Suprapubic skin (tissue), 4 donors: ENCODE results near the gene PTPRD. TPM values are rescaled to one million over a fixed set of nuclear protein-coding genes. Genes with fewer than 3 reads are reported as not detected.

Experiments
- DNase-seq, 2 donors: peaks; one replicate each; pipeline ENCODE4 v3.0.0-alpha.2; 2019; ENCODE audit warnings: low spot score in 2 of 2
- H3K27ac ChIP-seq: fragments of 200-600 bp; sonication (generic); one replicate; pipeline ENCODE4 v1.5.1; 2019
- H3K27me3 ChIP-seq: fragments of 200-600 bp; sonication (generic); one replicate; pipeline ENCODE4 v1.5.1; 2019
- H3K36me3 ChIP-seq: fragments of 200-600 bp; sonication (generic); one replicate; pipeline ENCODE4 v1.5.1; 2019
- H3K4me1 ChIP-seq: fragments of 200-600 bp; sonication (generic); one replicate; pipeline ENCODE4 v1.5.1; 2019
- H3K4me3 ChIP-seq: fragments of 200-600 bp; sonication (generic); one replicate; pipeline ENCODE4 v1.5.1; 2019; ENCODE audit warnings: mild to moderate bottlenecking
- H3K9me3 ChIP-seq: fragments of 200-600 bp; sonication (generic); one replicate; pipeline ENCODE4 v1.5.1; 2019
- CTCF ChIP-seq, 2 donors: fragments of 200-600 bp in 1 of 2; fragments of 450-650 bp in 1 of 2; sonication (generic) in 1 of 2; IDR thresholded peaks; one replicate each; pipeline ENCODE4 v1.5.1; 2016 to 2019; ENCODE audit warnings: antibody characterized with exemption in 2 of 2, mild to moderate bottlenecking in 1 of 2, moderate library complexity in 1 of 2
- EP300 ChIP-seq: sonication (generic); formaldehyde crosslinking; IDR thresholded peaks from one replicate; pipeline ENCODE4 v1.6.1; 2017; ENCODE audit warnings: antibody characterized with exemption
- POLR2A ChIP-seq, 2 donors: fragments of 450-650 bp; IDR thresholded peaks; one replicate each; pipeline ENCODE4 v1.6.1; 2017; ENCODE audit warnings: antibody characterized with exemption in 2 of 2, mild to moderate bottlenecking in 2 of 2, moderate library complexity in 2 of 2
- POLR2AphosphoS5 ChIP-seq, 3 donors: sonication (generic); formaldehyde crosslinking; IDR thresholded peaks; one replicate each; pipeline ENCODE4 v1.6.1; 2017; ENCODE audit warnings: antibody characterized with exemption in 3 of 3
- WGBS: methylation state at CpG from one replicate; pipeline ENCODE4 v1.1.5; 2018; 5-methylcytosine and 5-hydroxymethylcytosine counted together
- total RNA-seq, 4 donors: library from RNA; depleted of rRNA; stranded (reverse); fragments of >200 nt; gene quantifications; one replicate each; pipeline ENCODE4 v1.1.0, GENCODE V29; 2016

The PTPRD gene
- total RNA-seq, 4 donors from 2014 or later = 0.49 to 3.3 (median 2.5) TPM

GRCh38 chr9:10036095-10036494 lies 576.7 kb downstream of the PTPRD start:
- DNase-seq = no peak
- Histone ChIP-seq H3K27me3 (no peaks in the 10 kb centered on the region), H3K36me3 (no peaks in the 10 kb centered on the region), H3K9me3 (no peaks in the 10 kb centered on the region), H3K4me3 (no peak overlapping the region), H3K27ac (no peak overlapping the region), H3K4me1 (no peaks in the 10 kb centered on the region)
- no peak for TF ChIP-seq CTCF (IDR thresholded peaks at IDR 0.05)
- TF ChIP-seq EP300 = no peak
- WGBS = 89% methylated on average over 2 of the region's 2 CpGs

DNA sequence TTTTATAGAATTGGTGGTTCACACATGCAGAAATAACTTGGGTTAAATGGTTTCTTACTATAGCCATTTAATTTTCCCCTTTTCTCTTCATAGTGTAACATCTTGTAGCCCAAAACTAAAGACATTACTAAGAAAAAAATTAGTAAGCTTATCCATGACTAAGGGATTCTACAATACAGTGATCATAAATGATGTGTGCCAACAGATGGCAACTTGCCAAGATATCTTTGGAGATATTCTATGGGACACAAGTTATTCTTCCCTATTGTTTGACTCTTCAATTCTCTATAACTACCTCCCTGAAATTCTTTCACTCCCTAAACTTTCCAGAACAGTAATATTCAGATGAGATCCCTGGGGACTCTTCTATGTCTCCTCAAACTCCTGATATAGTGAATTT lies 580.6 kb downstream of the PTPRD start:
- TF ChIP-seq EP300 = no peak
- no peak for TF ChIP-seq CTCF (IDR thresholded peaks at IDR 0.05)
- TF ChIP-seq POLR2A (IDR thresholded peaks at IDR 0.05) = no peak
- no peak for TF ChIP-seq POLR2AphosphoS5 (IDR thresholded peaks at IDR 0.05)
- Histone ChIP-seq H3K36me3 (no peaks in the 10 kb centered on the region), H3K27ac (no peak overlapping the region), H3K4me1 (no peaks in the 10 kb centered on the region), H3K4me3 (no peak overlapping the region), H3K27me3 (no peaks in the 10 kb centered on the region), H3K9me3 (no peaks in the 10 kb centered on the region)
- DNase-seq = no peak

DNA sequence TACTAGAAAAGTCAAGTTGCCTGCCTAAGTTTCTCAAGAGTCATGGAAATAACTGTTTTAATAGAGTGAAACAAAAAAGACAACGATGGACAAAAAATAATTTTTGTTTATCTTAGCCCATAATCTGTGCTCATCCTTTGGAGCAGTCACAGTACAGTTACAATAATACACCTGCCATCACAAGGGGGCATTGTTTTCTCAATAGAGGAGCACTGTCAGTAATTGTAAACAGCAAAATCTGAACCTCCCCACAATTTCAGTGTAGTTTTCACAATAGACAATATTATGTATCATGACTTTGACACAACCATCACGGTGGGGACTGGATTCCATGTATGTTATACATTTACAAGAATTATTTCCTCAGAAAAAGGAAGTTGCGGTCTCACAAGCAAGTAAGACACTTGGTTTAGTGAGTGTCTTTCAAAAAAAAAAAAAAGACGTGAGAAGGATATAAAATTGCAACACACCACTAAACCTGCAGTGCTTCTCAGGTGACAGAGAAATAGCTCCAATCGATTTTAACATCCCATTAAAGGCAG lies 586.3 kb downstream of the PTPRD start:
- Histone ChIP-seq H3K36me3 (no peaks in the 10 kb centered on the region), H3K9me3 (no peaks in the 10 kb centered on the region), H3K27ac (no peak overlapping the region), H3K4me1 (no peaks in the 10 kb centered on the region), H3K27me3 (no peaks in the 10 kb centered on the region), H3K4me3 (no peak overlapping the region)
- 69% methylated on average over 5 of the region's 5 CpGs for WGBS
- TF ChIP-seq POLR2AphosphoS5 (IDR thresholded peaks at IDR 0.05) = no peak
- TF ChIP-seq CTCF (IDR thresholded peaks at IDR 0.05) = no peak
- no peak for TF ChIP-seq POLR2A (IDR thresholded peaks at IDR 0.05)
- TF ChIP-seq EP300 = no peak
- DNase-seq = no peak

DNA sequence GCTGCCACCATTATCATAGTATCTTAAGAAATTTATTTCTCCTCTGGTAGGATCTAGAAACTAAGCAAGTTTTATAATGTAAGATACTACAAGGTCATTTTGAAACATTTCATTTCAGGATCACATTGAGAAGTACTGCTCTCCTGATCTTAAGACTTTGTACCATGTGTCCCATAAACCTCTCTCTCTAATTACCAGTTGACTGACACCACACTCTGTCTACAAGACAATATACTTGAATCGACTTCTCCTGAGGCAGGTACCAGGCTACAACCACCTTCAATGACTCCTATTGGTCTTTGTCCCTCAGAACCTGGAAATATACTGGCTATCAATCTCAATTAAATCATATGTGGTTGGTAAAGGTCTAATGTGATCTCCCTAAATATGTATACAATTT lies 597.0 kb downstream of the PTPRD start:
- no peaks in the 10 kb centered on the region for H3K9me3 ChIP-seq
- no peaks in the 10 kb centered on the region for H3K36me3 ChIP-seq

DNA sequence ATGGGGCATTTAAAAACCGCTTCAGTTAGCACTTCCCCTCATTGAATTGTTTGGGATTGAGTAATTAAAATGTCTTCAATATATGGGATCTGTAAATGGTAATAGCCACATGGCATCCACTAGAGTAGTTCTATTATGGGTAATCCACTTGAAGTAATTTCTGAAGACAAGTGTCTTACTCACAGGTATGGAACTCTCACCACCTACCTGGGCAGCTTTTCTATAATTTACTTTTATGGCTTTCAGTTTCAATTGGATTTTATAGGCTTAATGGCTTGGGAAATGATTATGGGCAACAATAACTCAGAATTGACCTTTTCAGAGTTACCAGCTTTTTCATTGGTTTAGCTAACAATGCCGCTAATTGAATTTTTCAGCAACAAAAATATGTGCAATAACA lies 597.9 kb downstream of the PTPRD start:
- TF ChIP-seq POLR2A (IDR thresholded peaks at IDR 0.05) (no peak), POLR2AphosphoS5 (IDR thresholded peaks at IDR 0.05) (no peak), EP300 (no peak), CTCF (IDR thresholded peaks at IDR 0.05) (no peak)
- Histone ChIP-seq H3K9me3 (no peaks in the 10 kb centered on the region), H3K27me3 (no peaks in the 10 kb centered on the region), H3K4me1 (no peaks in the 10 kb centered on the region), H3K27ac (no peak overlapping the region), H3K4me3 (no peak overlapping the region), H3K36me3 (no peaks in the 10 kb centered on the region)
- DNase-seq = no peak
- 79% methylated on average over 2 of the region's 2 CpGs for WGBS

More for the DNA sequence above, 597.0 kb downstream of the PTPRD start:
- WGBS = 63% methylated on average over 1 of the region's 1 CpG
- Histone ChIP-seq H3K27me3 (no peaks in the 10 kb centered on the region), H3K4me1 (no peaks in the 10 kb centered on the region), H3K27ac (no peak overlapping the region), H3K4me3 (no peak overlapping the region)
- no peak for TF ChIP-seq EP300
- DNase-seq = no peak

DNA sequence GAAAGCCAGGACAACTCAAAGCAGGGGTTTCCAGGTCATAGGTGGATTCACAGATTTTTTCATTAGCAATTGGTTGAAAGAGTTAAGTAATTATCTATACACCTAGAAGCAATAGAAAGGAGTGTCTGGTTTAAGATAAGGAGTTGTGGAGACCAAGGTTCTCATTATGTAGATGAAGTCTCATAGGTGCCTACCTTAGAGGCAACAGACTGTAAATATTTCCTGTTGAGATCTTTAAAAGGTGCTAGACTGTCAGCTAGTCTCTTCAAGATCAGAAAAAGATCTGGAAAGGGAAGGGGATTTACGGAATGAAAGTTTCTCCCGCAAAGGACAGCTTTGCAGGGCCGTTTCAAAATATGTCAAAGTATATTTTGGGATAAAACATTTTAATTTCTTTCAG lies 603.4 kb downstream of the PTPRD start:
- 88% methylated on average over 3 of the region's 3 CpGs for WGBS
- no peak overlapping the region for H3K27ac ChIP-seq
- TF ChIP-seq POLR2AphosphoS5 (IDR thresholded peaks at IDR 0.05) = no peak
- TF ChIP-seq CTCF (IDR thresholded peaks at IDR 0.05) = no peak
- TF ChIP-seq EP300 = no peak
- TF ChIP-seq POLR2A (IDR thresholded peaks at IDR 0.05) = no peak
- H3K4me1 ChIP-seq = no peaks in the 10 kb centered on the region
- no peak overlapping the region for H3K4me3 ChIP-seq
- no peaks in the 10 kb centered on the region for H3K27me3 ChIP-seq
- no peaks in the 10 kb centered on the region for H3K9me3 ChIP-seq
- no peaks in the 10 kb centered on the region for H3K36me3 ChIP-seq
- no peak for DNase-seq
